GM12873 (cell line): Measurements from ENCODE around the gene SEMA6A.

Experiments
- TF ChIP-seq, protein P1 (sequence below): IDR thresholded peaks from 2 replicates; pipeline ENCODE4 v1.5.1; 2012; ENCODE audit warnings: low read depth, mild to moderate bottlenecking, moderate library complexity, low read length, control low read depth; ENCODE audit not compliant: insufficient read depth; ENCODE audit errors: missing control alignments

Gene SEMA6A, protein sequence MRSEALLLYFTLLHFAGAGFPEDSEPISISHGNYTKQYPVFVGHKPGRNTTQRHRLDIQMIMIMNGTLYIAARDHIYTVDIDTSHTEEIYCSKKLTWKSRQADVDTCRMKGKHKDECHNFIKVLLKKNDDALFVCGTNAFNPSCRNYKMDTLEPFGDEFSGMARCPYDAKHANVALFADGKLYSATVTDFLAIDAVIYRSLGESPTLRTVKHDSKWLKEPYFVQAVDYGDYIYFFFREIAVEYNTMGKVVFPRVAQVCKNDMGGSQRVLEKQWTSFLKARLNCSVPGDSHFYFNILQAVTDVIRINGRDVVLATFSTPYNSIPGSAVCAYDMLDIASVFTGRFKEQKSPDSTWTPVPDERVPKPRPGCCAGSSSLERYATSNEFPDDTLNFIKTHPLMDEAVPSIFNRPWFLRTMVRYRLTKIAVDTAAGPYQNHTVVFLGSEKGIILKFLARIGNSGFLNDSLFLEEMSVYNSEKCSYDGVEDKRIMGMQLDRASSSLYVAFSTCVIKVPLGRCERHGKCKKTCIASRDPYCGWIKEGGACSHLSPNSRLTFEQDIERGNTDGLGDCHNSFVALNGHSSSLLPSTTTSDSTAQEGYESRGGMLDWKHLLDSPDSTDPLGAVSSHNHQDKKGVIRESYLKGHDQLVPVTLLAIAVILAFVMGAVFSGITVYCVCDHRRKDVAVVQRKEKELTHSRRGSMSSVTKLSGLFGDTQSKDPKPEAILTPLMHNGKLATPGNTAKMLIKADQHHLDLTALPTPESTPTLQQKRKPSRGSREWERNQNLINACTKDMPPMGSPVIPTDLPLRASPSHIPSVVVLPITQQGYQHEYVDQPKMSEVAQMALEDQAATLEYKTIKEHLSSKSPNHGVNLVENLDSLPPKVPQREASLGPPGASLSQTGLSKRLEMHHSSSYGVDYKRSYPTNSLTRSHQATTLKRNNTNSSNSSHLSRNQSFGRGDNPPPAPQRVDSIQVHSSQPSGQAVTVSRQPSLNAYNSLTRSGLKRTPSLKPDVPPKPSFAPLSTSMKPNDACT

DNA sequence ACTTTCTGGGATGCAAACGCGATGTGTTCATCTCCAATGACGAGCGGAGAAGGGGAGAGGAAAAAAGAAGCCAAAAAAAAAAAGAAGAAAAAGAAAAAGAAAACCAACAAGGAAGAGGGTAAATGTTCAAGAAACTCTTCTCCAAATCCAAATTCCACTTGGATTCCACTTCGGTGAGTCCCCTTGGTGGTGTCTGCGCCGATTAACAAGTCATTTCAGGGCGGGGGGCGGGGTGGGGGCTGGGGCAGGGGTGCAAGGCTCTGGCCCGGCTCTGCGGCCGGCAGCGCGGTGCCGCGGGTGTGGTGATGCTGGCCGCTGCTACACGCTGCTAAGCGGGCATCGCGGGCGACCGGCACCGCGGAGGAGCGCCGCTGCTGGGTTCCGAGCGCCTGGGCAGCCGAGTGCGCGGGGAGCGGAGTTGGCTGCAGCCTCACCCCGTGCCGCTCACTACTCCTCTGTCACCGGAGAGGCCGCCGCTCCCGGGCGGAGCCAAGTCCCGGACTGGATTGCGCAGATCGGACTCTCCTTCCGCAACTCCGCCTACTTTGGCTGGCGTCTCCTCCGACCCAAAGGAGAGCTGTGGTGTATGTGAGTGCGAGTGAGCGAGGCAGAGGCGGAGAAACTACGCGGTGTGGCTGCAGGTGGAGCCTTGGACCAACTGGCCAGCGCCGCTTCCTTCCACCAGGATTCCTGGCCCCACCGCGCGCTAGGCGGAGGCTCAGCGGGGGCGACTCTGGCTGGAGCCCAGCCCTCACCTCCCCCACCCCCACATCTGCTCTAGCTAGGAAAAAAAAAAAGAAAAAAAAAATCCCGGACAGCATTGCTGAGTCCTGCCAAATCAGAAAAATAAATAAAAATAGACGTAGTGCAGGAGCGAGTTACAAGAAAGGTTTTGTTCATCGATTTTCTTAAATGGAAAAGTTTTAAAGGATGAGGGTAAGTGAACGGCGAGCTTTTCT, at the start of gene SEMA6A:
Gene SEMA6A, minus strand, starts transcription at position 457 of the 959 bp plus-strand sequence. CDS start 69,879 bp downstream, outside the sequence.
- TF ChIP-seq, protein P1, sequence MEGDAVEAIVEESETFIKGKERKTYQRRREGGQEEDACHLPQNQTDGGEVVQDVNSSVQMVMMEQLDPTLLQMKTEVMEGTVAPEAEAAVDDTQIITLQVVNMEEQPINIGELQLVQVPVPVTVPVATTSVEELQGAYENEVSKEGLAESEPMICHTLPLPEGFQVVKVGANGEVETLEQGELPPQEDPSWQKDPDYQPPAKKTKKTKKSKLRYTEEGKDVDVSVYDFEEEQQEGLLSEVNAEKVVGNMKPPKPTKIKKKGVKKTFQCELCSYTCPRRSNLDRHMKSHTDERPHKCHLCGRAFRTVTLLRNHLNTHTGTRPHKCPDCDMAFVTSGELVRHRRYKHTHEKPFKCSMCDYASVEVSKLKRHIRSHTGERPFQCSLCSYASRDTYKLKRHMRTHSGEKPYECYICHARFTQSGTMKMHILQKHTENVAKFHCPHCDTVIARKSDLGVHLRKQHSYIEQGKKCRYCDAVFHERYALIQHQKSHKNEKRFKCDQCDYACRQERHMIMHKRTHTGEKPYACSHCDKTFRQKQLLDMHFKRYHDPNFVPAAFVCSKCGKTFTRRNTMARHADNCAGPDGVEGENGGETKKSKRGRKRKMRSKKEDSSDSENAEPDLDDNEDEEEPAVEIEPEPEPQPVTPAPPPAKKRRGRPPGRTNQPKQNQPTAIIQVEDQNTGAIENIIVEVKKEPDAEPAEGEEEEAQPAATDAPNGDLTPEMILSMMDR, result no peak

DNA sequence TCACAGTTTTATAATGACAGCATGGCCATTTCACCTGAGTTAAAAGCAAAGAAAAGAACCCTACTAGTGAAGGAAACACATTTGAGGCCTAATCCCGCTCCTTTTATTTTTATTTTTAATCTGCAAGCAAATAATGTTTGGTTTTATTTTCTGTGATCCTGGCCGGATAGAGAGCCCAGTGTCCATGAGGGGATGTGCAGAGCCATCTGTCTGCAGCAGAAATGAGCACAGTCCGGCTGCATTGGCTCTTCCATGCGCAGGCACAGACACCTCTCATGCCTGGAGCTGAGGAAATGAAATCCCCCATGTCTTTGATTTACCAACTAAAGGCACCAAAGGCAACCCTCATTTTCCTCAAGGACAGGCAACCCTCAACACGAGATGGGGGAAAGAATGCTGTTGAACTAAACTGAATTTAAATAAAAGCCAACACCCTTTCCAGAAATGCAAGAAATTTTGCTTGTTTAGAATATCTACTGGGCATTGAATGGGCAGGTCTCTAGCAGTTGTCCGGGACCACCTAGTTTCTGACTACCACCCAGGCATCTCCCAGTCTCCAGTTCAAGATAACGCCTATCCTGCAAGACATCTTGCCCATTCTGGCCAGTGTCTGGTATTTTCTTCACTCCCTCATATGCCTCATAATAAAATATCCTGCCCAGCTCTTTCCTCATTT, 47.9 kb upstream of the SEMA6A start:
- TF ChIP-seq, protein P1, result no peak

DNA sequence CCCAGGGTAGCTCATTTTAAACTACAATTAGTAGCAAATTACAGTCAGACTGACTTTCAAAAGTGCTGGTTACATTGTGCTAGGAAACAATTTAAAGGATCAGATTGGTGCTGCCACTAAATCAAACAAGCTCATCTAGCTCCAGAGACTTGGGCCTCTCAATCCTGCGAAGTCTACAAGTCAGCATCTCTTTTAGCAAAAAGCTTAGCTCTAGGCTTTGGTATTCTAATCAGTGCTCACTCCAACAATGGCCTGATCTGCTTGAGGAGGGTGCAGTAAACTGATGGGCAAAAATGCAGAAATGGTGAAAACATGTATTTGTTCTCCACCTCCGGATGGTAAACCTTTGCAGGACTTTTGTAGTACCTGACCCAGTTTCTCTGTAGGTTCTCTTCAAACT, 47.0 kb upstream of the SEMA6A start:
- TF ChIP-seq, protein P1, result no peak

DNA sequence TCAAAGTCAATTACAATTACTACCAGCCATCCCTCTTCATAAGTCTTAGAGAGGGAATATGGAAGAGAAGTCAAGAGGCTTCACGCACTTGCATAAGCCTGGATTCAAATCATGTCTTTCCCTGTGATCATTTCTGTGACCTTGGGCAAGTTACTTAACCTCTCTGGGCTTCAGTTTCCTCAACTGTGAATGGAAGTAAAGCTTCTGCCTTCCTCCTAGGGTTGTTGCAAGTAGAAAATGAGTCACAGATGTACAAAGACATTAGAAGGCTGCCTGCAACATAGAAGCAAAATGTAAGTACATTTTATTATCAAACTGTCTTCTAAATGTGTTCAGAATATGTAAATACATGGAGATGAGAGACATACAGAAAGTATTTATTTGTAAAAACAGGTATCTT, 42.3 kb upstream of the SEMA6A start:
- TF ChIP-seq, protein P1, result no peak

DNA sequence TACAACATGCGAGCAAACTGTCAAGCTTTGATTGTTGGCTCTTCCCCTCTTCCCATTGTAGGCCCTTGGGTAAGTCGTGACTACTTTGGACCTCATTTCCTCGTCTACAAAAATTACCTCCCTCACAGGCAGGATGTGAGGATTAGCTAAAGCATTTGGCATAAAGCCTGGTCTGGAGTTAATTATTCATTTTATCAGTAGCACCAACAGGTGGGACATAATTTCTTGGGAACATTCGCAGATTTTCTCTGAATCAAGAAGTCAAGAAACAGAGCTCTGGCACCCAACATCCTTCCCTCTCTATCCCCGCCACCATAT, 39.9 kb upstream of the SEMA6A start:
- TF ChIP-seq, protein P1, result no peak

DNA sequence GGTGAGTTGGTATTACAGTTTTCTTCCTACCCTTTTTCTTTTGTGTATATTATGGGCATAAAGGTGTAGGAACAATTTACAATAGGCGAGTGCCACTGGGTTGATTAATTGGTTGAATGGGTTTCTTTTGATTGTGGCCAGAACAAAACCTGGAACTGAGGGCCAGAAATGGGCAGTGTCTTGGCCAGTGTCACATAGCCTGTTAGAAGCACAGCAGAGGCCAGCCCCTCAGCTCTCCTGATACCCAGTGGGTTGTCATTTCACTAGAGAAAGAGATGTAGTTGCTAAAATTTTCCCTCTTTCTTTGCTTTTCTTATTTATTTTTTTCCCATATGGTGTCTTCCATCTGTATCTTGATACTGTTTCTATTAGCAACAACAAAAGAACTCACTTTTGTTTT, 38.8 kb upstream of the SEMA6A start:
- TF ChIP-seq, protein P1, result no peak
